ENCODE data around the gene GFI1B.
"Not testable (repeated sequence)": the region's sequence is repeated elsewhere in the genome, so short reads cannot be mapped to it uniquely, and the experiment has no call there.

GFI1B gene

GRCh38 chr9:132993511-132993939 is 15.0 kb downstream of the GFI1B start:
- DNase-seq: no peak

- no peak for DNase-seq
These were observed 16.1 kb downstream of the GFI1B start for GRCh38 chr9:132994410-132995120.

GRCh38 chr9:132995121-132995420 is 16.6 kb downstream of the GFI1B start:
- DNase-seq: no peak

GRCh38 chr9:132995879-132996278 is 17.4 kb downstream of the GFI1B start:
- no peak for DNase-seq

- no peak for DNase-seq
These were observed 18.0 kb downstream of the GFI1B start for GRCh38 chr9:132996526-132996925.

GRCh38 chr9:132997591-132997990 is 19.1 kb downstream of the GFI1B start:
- no peak for DNase-seq

GRCh38 chr9:132998221-132998620 is 19.7 kb downstream of the GFI1B start:
- DNase-seq: not testable (repeated sequence)

- DNase-seq: no peak
These were observed 20.5 kb downstream of the GFI1B start for GRCh38 chr9:132998831-132999635.

GRCh38 chr9:133002147-133003070 is 23.9 kb downstream of the GFI1B start:
- no peak for DNase-seq

- no peak for DNase-seq
These were observed 24.6 kb downstream of the GFI1B start for GRCh38 chr9:133003071-133003461.

- no peak for DNase-seq
These were observed 25.2 kb downstream of the GFI1B start for GRCh38 chr9:133003671-133004090.

- DNase-seq: no peak
These were observed 25.9 kb downstream of the GFI1B start for GRCh38 chr9:133004091-133004998.

GRCh38 chr9:133004999-133005760 is 26.7 kb downstream of the GFI1B start:
- DNase-seq: no peak

- no peak for DNase-seq
These were observed 27.5 kb downstream of the GFI1B start for GRCh38 chr9:133005957-133006356.

- DNase-seq: no peak
These were observed 28.3 kb downstream of the GFI1B start for GRCh38 chr9:133006731-133007352.

- no peak for DNase-seq
These were observed 29.9 kb downstream of the GFI1B start for GRCh38 chr9:133008406-133008805.

- DNase-seq: no peak
These were observed 30.3 kb downstream of the GFI1B start for GRCh38 chr9:133008824-133009223.

- no peak for DNase-seq
These were observed 31.6 kb downstream of the GFI1B start for GRCh38 chr9:133009906-133010582.

GRCh38 chr9:133014696-133015095 is 36.2 kb downstream of the GFI1B start:
- no peak for DNase-seq
